Epithelial cell of proximal tubule (primary cell): Measurements from ENCODE around the gene IPCEF1. TPM values are rescaled to one million over a fixed set of nuclear protein-coding genes. Genes with fewer than 3 reads are reported as not detected.
A peak's percentile ranks its signal among the peaks of the same experiment; 100 is the strongest.

Experiments
- DNase-seq: peaks from one replicate; pipeline ENCODE4 v3.0.0-alpha.2; 2011; ENCODE audit warnings: low read depth
- H3K4me3 ChIP-seq: 2 replicates; pipeline ENCODE4 v1.5.1; 2011; ENCODE audit warnings: low read depth, mild to moderate bottlenecking, low read length
- CTCF ChIP-seq: conservative IDR thresholded peaks from 2 replicates; pipeline ENCODE4 v1.5.1; 2012; ENCODE audit warnings: low read depth, mild to moderate bottlenecking, low read length
- total RNA-seq: library from RNA; depleted of rRNA; stranded (reverse); fragments of >200 nt; gene quantifications from 2 replicates; pipeline ENCODE4 v1.2.3, GENCODE V29; 2015

Gene IPCEF1
- total RNA-seq, 1 donor from 2014 or later, result 0.63 TPM

DNA sequence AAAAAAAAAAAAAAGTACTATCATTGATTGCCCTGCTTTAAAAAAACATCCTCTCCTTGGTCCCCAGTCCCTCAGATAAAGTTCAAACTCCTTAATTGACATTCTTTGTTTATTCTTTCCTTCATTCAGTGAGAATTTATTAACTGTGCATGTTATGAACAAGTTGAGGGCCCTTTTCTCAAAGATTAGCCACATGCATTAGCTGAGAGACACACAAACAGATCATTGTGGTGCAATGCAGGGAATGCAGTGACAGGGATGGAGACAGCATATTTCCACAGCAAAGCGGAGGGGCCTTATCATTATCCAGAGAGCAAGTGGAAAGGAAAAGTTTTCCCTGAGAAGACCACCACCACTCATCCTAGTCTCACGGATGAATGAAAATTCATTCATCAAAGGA lies 21.9 kb upstream of the IPCEF1 start:
- TF ChIP-seq CTCF, result no peak

GRCh38 chr6:154377726-154378125 lies 21.1 kb upstream of the IPCEF1 start:
- no peak for TF ChIP-seq CTCF
- no peak for DNase-seq
- H3K4me3 ChIP-seq, result no peak overlapping the region

More for the DNA sequence above, 21.9 kb upstream of the IPCEF1 start:
- no peak for DNase-seq
- H3K4me3 ChIP-seq, result no peak overlapping the region

DNA sequence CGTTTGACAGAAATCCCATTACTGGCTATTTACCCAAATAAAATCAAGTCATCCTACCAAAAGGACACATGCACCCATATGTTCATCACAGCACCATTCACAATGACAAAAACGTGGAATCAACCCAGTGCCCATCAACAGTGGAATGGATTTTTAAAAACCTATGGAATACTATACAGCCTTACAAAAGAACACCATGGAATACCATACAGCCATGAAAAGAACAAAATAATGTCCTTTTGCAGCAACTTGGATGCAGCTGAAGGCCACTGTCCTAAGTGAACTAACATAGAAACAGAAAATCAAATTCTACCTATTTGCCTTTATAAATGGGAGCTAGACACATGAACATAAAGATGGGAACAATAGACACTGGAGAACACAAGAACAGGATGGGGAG lies 17.4 kb upstream of the IPCEF1 start:
- no peak for TF ChIP-seq CTCF
- DNase-seq, result no peak
- no peak overlapping the region for H3K4me3 ChIP-seq

DNA sequence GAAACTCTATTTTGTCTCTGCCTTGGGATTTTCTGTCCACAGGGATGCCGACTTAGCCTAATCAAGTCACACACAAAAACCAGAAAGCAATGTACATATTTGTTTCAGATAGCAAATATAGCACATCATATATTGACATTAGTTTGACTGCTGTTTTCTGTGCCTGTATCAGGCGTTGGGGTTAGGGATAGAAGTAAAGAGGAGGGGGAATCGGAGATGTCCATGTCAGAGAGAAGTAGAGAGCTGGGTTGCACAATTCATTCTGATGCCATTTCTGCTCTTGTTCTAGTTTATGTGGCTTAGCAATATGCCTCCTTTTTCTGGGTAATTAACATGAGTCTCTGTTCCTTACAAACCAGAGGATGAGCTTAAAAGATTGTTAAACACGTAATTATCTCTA lies 14.7 kb upstream of the IPCEF1 start:
- no peak for DNase-seq
- no peak overlapping the region for H3K4me3 ChIP-seq
- TF ChIP-seq CTCF, result no peak

- TF ChIP-seq CTCF, result peak; percentile 64
- H3K4me3 ChIP-seq, result no peak overlapping the region
- DNase-seq, result no peak
Observed at GRCh38 chr6:154370545-154370944, 13.9 kb upstream of the IPCEF1 start.

- TF ChIP-seq CTCF, result no peak
- no peak for DNase-seq
- H3K4me3 ChIP-seq, result no peak overlapping the region
Observed at GRCh38 chr6:154367839-154368695, 11.5 kb upstream of the IPCEF1 start.

DNA sequence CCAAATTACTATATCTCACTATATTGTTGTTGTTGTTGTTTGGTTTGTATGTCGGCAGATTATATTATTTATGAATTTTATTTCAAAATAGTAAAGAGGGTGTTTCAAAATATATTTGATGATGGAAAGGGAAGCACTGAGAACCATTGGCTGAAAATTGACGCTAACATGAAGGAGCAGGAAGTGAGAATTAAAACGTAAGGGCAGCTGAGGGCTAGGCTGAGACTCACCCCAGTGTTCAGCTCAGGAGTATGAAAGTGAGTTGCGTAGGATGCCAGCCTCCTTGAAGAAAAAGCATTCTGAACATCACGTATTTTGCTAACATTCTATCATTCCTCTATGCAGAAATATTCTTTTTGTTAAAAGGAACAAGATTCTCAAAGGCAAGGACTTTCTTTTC lies 10.7 kb upstream of the IPCEF1 start:
- no peak for DNase-seq
- H3K4me3 ChIP-seq, result no peak overlapping the region
- TF ChIP-seq CTCF, result no peak
